Activated naive CD4-positive, alpha-beta T cell treated with anti-CD3 and anti-CD28 coated beads, Interleukin-2, amount 50 U/mL, for 72 hours (primary cell): Measurements from ENCODE around the gene GPR27. TPM values are rescaled to one million over a fixed set of nuclear protein-coding genes. Genes with fewer than 3 reads are reported as not detected.

Experiments
- ATAC-seq, 2 donors: fragments of 150-1000 bp; cut with Tn5 transposase; 2 replicates each; pipeline ENCODE4 v1.10.0; 2021; ENCODE audit warnings: mild to moderate bottlenecking in 2 of 2, moderate library complexity in 2 of 2
- DNase-seq, 2 donors: peaks; one replicate each; pipeline ENCODE4 v3.0.0; 2021 to 2022; ENCODE audit warnings: low spot score in 2 of 2
- H3K27ac Mint-ChIP-seq, 2 donors: one replicate each; pipeline ENCODE4 v1.8.0; 2022; ENCODE audit warnings: mild to moderate bottlenecking in 2 of 2, mixed read lengths in 2 of 2
- H3K36me3 Mint-ChIP-seq, 2 donors: one replicate each; pipeline ENCODE4 v1.8.0; 2022; ENCODE audit warnings: mixed read lengths in 2 of 2
- H3K9me3 Mint-ChIP-seq, 2 donors: one replicate each; pipeline ENCODE4 v1.8.0; 2022; ENCODE audit warnings: mixed read lengths in 2 of 2
- total RNA-seq, 2 donors: library from RNA; stranded (reverse); gene quantifications; one replicate each; pipeline ENCODE4 v1.2.3, GENCODE V29; 2022

The GPR27 gene
- total RNA-seq, 2 donors from 2014 or later = 0.74 TPM; not detected in 1

DNA sequence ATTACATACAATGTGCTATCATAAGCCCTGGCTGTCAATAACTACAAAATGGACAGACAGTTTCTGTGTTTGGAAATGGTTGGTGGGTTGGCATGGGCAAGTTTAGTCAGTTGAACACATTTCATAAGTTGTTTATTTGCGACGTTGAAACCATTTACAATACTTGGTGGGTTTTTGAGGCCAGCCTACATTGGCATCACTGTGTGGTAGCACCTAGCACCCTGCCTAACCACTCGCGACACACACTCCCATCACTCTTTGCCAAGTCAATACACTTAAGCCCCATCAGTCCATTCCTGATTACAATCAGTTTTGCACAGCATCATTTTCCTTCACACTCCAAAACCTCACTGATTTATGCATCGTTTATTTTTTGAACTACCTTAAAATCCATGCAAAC lies 17.5 kb downstream of the GPR27 start:
- no peak for DNase-seq
- Mint-ChIP-seq H3K27ac (no peak overlapping the region), H3K36me3 (no peaks in the 10 kb centered on the region), H3K9me3 (no peaks in the 10 kb centered on the region)
- ATAC-seq = no peak

- no peaks in the 10 kb centered on the region for H3K9me3 Mint-ChIP-seq
- no peak overlapping the region for H3K27ac Mint-ChIP-seq
- ATAC-seq = no peak
- no peak for DNase-seq
- H3K36me3 Mint-ChIP-seq = no peaks in the 10 kb centered on the region
Measured at GRCh38 chr3:71771884-71772283, 18.2 kb downstream of the GPR27 start.

GRCh38 chr3:71776538-71776937 lies 22.9 kb downstream of the GPR27 start:
- no peak for DNase-seq
- no peak for ATAC-seq
- no peak overlapping the region for H3K27ac Mint-ChIP-seq
- H3K9me3 Mint-ChIP-seq = no peaks in the 10 kb centered on the region
- no peaks in the 10 kb centered on the region for H3K36me3 Mint-ChIP-seq

- no peak overlapping the region for H3K27ac Mint-ChIP-seq
- DNase-seq = no peak
- ATAC-seq = no peak
- H3K9me3 Mint-ChIP-seq = no peaks in the 10 kb centered on the region
- no peaks in the 10 kb centered on the region for H3K36me3 Mint-ChIP-seq
Measured at GRCh38 chr3:71778353-71778752, 24.7 kb downstream of the GPR27 start.

- H3K36me3 Mint-ChIP-seq = peaks cover 0 to 7% of the 10 kb centered on the region in 2 donors
- DNase-seq (no peak), ATAC-seq (no peak)
- H3K27ac Mint-ChIP-seq = no peak overlapping the region
- no peaks in the 10 kb centered on the region for H3K9me3 Mint-ChIP-seq
Measured at GRCh38 chr3:71779674-71780377, 26.2 kb downstream of the GPR27 start.

DNA sequence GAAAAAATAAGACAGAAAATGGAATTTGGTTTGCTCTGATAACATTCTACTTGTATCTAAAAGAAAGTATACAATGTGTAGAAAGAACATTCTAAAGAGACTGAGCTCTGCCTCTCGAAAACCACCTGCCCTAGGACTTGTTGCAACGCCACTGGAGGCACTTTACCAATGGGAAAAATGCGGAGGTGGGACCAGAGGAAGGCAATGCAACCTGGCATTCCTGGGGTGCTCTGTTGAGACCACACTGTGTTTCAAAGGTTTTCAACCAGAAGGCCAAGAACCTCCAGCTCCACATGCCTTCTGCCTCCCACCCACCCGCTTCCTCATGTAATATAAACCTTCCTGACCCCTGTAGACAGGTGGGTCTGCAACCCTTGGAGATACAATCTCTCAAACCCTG lies 26.8 kb downstream of the GPR27 start:
- no peak for ATAC-seq
- H3K27ac Mint-ChIP-seq = no peak overlapping the region
- peaks cover 0 to 7% of the 10 kb centered on the region in 2 donors for H3K36me3 Mint-ChIP-seq
- H3K9me3 Mint-ChIP-seq = no peaks in the 10 kb centered on the region
- no peak for DNase-seq

GRCh38 chr3:71783152-71783551 lies 29.5 kb downstream of the GPR27 start:
- H3K9me3 Mint-ChIP-seq = no peaks in the 10 kb centered on the region
- no peak overlapping the region for H3K27ac Mint-ChIP-seq
- DNase-seq = no peak
- H3K36me3 Mint-ChIP-seq = peaks cover 5 to 7% of the 10 kb centered on the region in 2 donors
- ATAC-seq = no peak

DNA sequence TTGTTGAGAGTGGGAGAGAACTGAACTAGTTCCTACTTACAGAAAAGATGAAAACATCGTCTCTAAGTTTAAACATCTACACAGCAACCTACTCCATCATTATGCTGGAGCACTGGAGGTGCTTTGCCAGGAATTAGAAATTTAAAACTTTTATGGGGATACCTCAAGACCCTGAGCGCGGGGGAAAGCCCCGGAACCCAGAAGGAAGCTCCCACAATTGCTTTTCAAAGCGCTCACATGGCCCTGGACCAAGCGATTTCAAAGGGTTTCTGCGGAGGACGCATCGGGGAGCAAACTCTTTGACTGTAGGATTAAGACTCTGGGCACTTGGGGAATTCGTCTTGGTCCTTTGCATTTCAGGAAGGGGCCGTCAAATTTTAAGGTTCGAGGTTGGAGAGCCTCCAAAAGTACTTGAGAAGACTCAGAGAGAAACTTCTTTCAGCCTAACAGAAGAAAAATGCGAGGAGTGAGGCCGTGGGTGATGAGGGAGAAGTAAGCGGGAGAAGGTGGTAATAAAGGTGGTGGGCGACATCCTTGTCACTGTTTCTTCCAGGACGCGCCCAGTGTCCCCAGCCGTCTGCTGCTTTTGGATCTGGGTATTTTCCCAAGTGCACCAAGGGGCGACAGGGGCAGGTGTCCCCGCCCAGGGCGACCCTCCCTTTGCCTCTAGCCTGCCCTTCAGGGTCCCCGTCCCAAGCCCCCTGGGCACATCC lies 30.7 kb downstream of the GPR27 start:
- no peak for DNase-seq
- no peak overlapping the region for H3K27ac Mint-ChIP-seq

GRCh38 chr3:71784914-71785531 lies 31.4 kb downstream of the GPR27 start, which contains the start of gene PROK2:
Gene PROK2, minus strand, starts transcription at chr3:71785148. Its CDS starts 96 bp downstream, at chr3:71785052.
- Mint-ChIP-seq H3K36me3 (peaks cover 5 to 7% of the 10 kb centered on the region in 2 donors), H3K27ac (no peak within 1 kb of the TSS), H3K9me3 (no peaks in the 10 kb centered on the region)
- DNase-seq = peak in 1 of 2 donors; percentile 33
- ATAC-seq = peak; percentile 53 to 79

More for the DNA sequence above, 30.7 kb downstream of the GPR27 start:
- Mint-ChIP-seq H3K9me3 (no peaks in the 10 kb centered on the region), H3K36me3 (peaks cover 5 to 7% of the 10 kb centered on the region in 2 donors)
- no peak for ATAC-seq

- ATAC-seq (peak in 1 of 2 donors; percentile 26), DNase-seq (no peak)
- no peaks in the 10 kb centered on the region for H3K9me3 Mint-ChIP-seq
- H3K27ac Mint-ChIP-seq = no peak overlapping the region
- peaks cover 5 to 7% of the 10 kb centered on the region in 2 donors for H3K36me3 Mint-ChIP-seq
Measured at GRCh38 chr3:71785532-71786216, 32.0 kb downstream of the GPR27 start.

GRCh38 chr3:71786217-71786549 lies 32.5 kb downstream of the GPR27 start:
- ATAC-seq (no peak), DNase-seq (no peak)
- Mint-ChIP-seq H3K36me3 (peaks cover 5 to 7% of the 10 kb centered on the region in 2 donors), H3K27ac (no peak overlapping the region), H3K9me3 (no peaks in the 10 kb centered on the region)

DNA sequence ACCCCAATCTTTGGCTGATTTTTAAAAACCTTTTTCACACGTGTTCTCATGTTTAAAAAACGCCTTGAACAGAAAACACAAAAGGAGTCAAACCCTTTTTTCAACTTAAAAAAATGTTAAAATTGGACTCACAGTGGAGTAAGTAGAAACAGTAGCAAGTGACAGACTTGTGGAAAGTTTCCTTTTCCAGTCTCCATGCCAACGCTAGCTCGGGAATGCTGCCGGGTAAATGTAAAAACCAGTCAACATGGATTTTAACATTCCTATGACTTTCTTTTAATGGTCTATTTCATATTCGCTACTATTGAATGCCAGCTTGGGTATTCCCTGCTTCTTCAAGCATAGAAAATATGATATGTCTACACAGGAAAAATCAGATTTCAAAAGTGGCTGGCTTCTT lies 32.9 kb downstream of the GPR27 start:
- Mint-ChIP-seq H3K27ac (no peak overlapping the region), H3K9me3 (no peaks in the 10 kb centered on the region), H3K36me3 (peaks cover 5 to 7% of the 10 kb centered on the region in 2 donors)
- ATAC-seq = no peak
- DNase-seq = no peak

DNA sequence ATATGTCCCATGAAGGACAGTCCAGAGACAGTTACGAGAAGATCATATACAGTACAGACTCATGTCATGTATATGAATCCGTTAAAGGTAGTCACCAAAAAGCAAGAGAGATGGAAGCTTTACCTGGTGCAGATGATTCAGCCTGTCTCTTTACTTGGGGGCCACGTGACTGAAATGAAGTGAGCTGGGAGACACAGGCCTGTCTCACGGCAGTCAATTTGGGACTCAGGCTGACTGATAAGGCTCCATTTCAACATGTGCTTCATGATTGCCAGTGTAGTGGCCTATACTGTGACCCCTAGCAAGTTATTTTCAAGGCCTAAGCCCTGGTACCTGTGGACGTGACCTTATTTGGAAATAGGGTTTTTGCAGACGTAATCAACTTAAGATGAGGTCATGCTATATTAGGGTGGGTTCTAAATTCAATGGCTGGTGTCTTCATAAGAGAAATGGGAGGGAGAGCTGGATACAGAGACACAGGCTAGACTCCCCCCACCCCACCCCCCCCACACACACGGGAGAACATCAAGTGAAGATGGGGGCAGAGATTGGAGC lies 34.3 kb downstream of the GPR27 start:
- no peak for DNase-seq
- H3K9me3 Mint-ChIP-seq = no peaks in the 10 kb centered on the region
- no peak overlapping the region for H3K27ac Mint-ChIP-seq
- peaks cover 5 to 7% of the 10 kb centered on the region in 2 donors for H3K36me3 Mint-ChIP-seq
- ATAC-seq = no peak

DNA sequence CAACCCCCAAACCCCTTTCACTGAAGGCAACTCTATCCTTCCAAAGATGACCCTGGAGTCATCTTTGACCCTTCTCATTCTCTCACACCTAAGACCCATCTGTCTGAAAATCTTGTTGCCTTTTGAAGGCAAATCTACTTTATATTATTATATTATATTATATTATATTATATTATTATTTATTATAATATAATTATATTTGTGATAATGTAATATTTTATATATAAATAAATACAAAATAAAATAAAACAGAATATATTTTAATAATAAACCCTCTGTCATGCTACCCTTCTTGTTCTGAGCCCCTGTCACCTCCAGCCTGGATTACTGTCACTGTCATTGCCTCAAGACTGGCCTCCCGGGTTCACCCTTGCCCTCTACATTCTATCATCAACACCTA lies 36.3 kb downstream of the GPR27 start:
- Mint-ChIP-seq H3K36me3 (peaks cover 0 to 5% of the 10 kb centered on the region in 2 donors), H3K27ac (no peak overlapping the region), H3K9me3 (no peaks in the 10 kb centered on the region)
- no peak for DNase-seq
- no peak for ATAC-seq

GRCh38 chr3:71791634-71792033 lies 38.0 kb downstream of the GPR27 start:
- DNase-seq (no peak), ATAC-seq (no peak)
- Mint-ChIP-seq H3K27ac (no peak overlapping the region), H3K36me3 (no peaks in the 10 kb centered on the region), H3K9me3 (no peaks in the 10 kb centered on the region)

- Mint-ChIP-seq H3K36me3 (no peaks in the 10 kb centered on the region), H3K9me3 (no peaks in the 10 kb centered on the region)
- ATAC-seq = no peak
Measured at GRCh38 chr3:71796290-71796689, 42.6 kb downstream of the GPR27 start.

DNA sequence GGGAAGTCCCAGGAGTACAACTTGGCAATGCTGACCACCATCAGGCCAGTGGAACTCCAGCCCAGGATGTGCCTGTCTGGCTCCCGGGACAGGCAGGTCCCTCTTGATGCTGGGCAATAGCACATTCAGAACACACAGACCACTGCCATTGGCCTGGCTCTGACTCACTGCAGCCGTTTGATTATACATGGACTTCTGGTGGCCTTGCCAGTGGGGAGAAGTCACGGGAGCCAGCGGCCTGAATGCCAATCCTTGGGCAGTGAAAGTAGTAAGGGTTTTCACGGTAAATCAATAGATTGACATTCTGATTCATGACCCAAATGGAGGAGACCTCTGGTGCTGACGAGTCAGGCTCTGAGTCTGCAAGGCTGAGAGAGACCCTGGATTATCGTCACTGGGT lies 43.8 kb downstream of the GPR27 start:
- Mint-ChIP-seq H3K36me3 (no peaks in the 10 kb centered on the region), H3K9me3 (no peaks in the 10 kb centered on the region), H3K27ac (no peak overlapping the region)
- ATAC-seq = no peak
- DNase-seq = no peak

More at GRCh38 chr3:71796290-71796689, 42.6 kb downstream of the GPR27 start:
- H3K27ac Mint-ChIP-seq = no peak overlapping the region
- DNase-seq = no peak
